OCI-LY1 (cell line): Measurements from ENCODE around the gene FRG1.
"Not testable (repeated sequence)": the region's sequence is repeated elsewhere in the genome, so short reads cannot be mapped to it uniquely, and the experiment has no call there.

ENCODE experiments used
- H2AFZ ChIP-seq: fragments of 200-600 bp; sonication (generic), shearing (Covaris generic); 2 replicates; pipeline ENCODE4 v1.6.0; 2014; ENCODE audit warnings: antibody characterized with exemption, mild to moderate bottlenecking, low read length
- H3F3A ChIP-seq: fragments of 200-600 bp; sonication (generic), shearing (Covaris generic); 2 replicates; pipeline ENCODE4 v1.6.0; 2014; ENCODE audit warnings: mild to moderate bottlenecking, antibody characterized with exemption, low read length, moderate library complexity; ENCODE audit not compliant: insufficient read depth
- H3K27ac ChIP-seq: fragments of 200-600 bp; sonication (generic); 2 replicates; pipeline ENCODE4 v1.5.1; 2014; ENCODE audit warnings: low read length, mixed run types, mild to moderate bottlenecking, low read depth; ENCODE audit not compliant: poor library complexity, severe bottlenecking
- H3K27me3 ChIP-seq: fragments of 200-600 bp; sonication (generic); 2 replicates; pipeline ENCODE4 v1.6.0; 2014; ENCODE audit warnings: antibody characterized with exemption, mild to moderate bottlenecking, low read length, moderate library complexity; ENCODE audit not compliant: insufficient read depth
- H3K36me3 ChIP-seq: fragments of 200-600 bp; sonication (generic); 2 replicates; pipeline ENCODE4 v1.6.1; 2014; ENCODE audit warnings: mild to moderate bottlenecking, antibody characterized with exemption, low read length, moderate library complexity, mixed read lengths; ENCODE audit not compliant: insufficient read depth
- H3K4me1 ChIP-seq: fragments of 200-600 bp; sonication (generic); 2 replicates; pipeline ENCODE4 v1.5.1; 2014; ENCODE audit warnings: mild to moderate bottlenecking, low read length, moderate library complexity; ENCODE audit not compliant: insufficient read depth, severe bottlenecking
- H3K4me2 ChIP-seq: fragments of 200-600 bp; sonication (generic), shearing (Covaris generic); 2 replicates; pipeline ENCODE4 v1.6.1; 2014; ENCODE audit warnings: low read length
- H3K4me3 ChIP-seq: fragments of 200-600 bp; sonication (generic); 2 replicates; pipeline ENCODE4 v1.5.1; 2014; ENCODE audit warnings: low read length, low read depth, mild to moderate bottlenecking, mixed read lengths; ENCODE audit not compliant: poor library complexity, severe bottlenecking
- H3K79me2 ChIP-seq: fragments of 200-600 bp; shearing (Covaris generic); 2 replicates; pipeline ENCODE4 v1.6.1; 2016; ENCODE audit warnings: mixed run types, low read length, mixed read lengths; ENCODE audit not compliant: insufficient read depth
- H3K9ac ChIP-seq: fragments of 200-600 bp; sonication (generic), shearing (Covaris generic); 2 replicates; pipeline ENCODE4 v1.6.1; 2014; ENCODE audit warnings: mild to moderate bottlenecking, low read length, mixed read lengths
- H3K9me2 ChIP-seq: fragments of 200-600 bp; sonication (generic), shearing (Covaris generic); 2 replicates; pipeline ENCODE4 v1.6.1; 2014; ENCODE audit warnings: low read depth, mild to moderate bottlenecking, low read length, mixed read lengths
- H3K9me3 ChIP-seq: fragments of 200-600 bp; shearing (Covaris generic); 2 replicates; pipeline ENCODE4 v1.6.1; 2014; ENCODE audit warnings: low read length, mixed read lengths
- H4K20me1 ChIP-seq: fragments of 200-600 bp; sonication (generic), shearing (Covaris generic); 2 replicates; pipeline ENCODE4 v1.6.0; 2016; ENCODE audit warnings: mild to moderate bottlenecking, low read length; ENCODE audit not compliant: insufficient read depth
- EZH2 ChIP-seq: fragments of 200-600 bp; sonication (generic), shearing (Covaris generic); IDR thresholded peaks from 2 replicates; pipeline ENCODE4 v1.8.0; 2017; ENCODE audit warnings: borderline replicate concordance, mixed run types, mild to moderate bottlenecking, antibody characterized with exemption, low read length, moderate library complexity, mixed read lengths
- TF ChIP-seq, protein P1 (sequence below): fragments of 200-600 bp; sonication (generic), shearing (Covaris generic); IDR thresholded peaks from 2 replicates; pipeline ENCODE4 v1.5.1; 2017; ENCODE audit warnings: mild to moderate bottlenecking, antibody characterized with exemption, low read length, moderate library complexity, mixed read lengths

Gene FRG1

GRCh38 chr4:189904420-189905027 lies 36.1 kb upstream of the FRG1 start:
- not testable (repeated sequence) for H2AFZ ChIP-seq, H3K4me1 ChIP-seq, H3K9ac ChIP-seq, H3K9me2 ChIP-seq, H3K9me3 ChIP-seq, H3K36me3 ChIP-seq, H3K27me3 ChIP-seq, H4K20me1 ChIP-seq, H3K4me3 ChIP-seq, H3K27ac ChIP-seq, H3K79me2 ChIP-seq, H3F3A ChIP-seq, H3K4me2 ChIP-seq
- TF ChIP-seq, protein P1, sequence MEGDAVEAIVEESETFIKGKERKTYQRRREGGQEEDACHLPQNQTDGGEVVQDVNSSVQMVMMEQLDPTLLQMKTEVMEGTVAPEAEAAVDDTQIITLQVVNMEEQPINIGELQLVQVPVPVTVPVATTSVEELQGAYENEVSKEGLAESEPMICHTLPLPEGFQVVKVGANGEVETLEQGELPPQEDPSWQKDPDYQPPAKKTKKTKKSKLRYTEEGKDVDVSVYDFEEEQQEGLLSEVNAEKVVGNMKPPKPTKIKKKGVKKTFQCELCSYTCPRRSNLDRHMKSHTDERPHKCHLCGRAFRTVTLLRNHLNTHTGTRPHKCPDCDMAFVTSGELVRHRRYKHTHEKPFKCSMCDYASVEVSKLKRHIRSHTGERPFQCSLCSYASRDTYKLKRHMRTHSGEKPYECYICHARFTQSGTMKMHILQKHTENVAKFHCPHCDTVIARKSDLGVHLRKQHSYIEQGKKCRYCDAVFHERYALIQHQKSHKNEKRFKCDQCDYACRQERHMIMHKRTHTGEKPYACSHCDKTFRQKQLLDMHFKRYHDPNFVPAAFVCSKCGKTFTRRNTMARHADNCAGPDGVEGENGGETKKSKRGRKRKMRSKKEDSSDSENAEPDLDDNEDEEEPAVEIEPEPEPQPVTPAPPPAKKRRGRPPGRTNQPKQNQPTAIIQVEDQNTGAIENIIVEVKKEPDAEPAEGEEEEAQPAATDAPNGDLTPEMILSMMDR, result peak; percentile 61; the same call in 1 of the 2 replicates

- no peaks in the 10 kb centered on the region for H3K79me2 ChIP-seq
- H2AFZ ChIP-seq, result no peak overlapping the region
- no peak overlapping the region for H3K4me2 ChIP-seq
- H3K4me3 ChIP-seq, result no peak overlapping the region
- no peak overlapping the region for H3K9ac ChIP-seq
- no peaks in the 10 kb centered on the region for H4K20me1 ChIP-seq
- H3F3A ChIP-seq, result no peaks in the 10 kb centered on the region
- no peaks in the 10 kb centered on the region for H3K9me3 ChIP-seq
- no peaks in the 10 kb centered on the region for H3K36me3 ChIP-seq
- TF ChIP-seq EZH2, result no peak
- TF ChIP-seq, protein P1, result peak; percentile 68
- H3K4me1 ChIP-seq, result no peaks in the 10 kb centered on the region
- no peaks in the 10 kb centered on the region for H3K27me3 ChIP-seq
- no peak overlapping the region for H3K27ac ChIP-seq
- H3K9me2 ChIP-seq, result no peaks in the 10 kb centered on the region
Observed at GRCh38 chr4:189912170-189912569, 28.5 kb upstream of the FRG1 start.

- 0 out of 2 replicates have a peak, but pooled peaks cover 3% of the 10 kb centered on the region for H3K9me3 ChIP-seq
- no peaks in the 10 kb centered on the region for H3F3A ChIP-seq
- H3K27me3 ChIP-seq, result no peaks in the 10 kb centered on the region
- no peak overlapping the region for H3K9ac ChIP-seq
- no peak for TF ChIP-seq EZH2
- TF ChIP-seq, protein P1, result no peak
- H3K4me3 ChIP-seq, result no peak overlapping the region
- no peaks in the 10 kb centered on the region for H3K9me2 ChIP-seq
- H3K79me2 ChIP-seq, result no peaks in the 10 kb centered on the region
- no peaks in the 10 kb centered on the region for H3K36me3 ChIP-seq
- H3K4me2 ChIP-seq, result no peak overlapping the region
- no peak overlapping the region for H2AFZ ChIP-seq
- no peaks in the 10 kb centered on the region for H4K20me1 ChIP-seq
- H3K4me1 ChIP-seq, result no peaks in the 10 kb centered on the region
- H3K27ac ChIP-seq, result no peak overlapping the region
Observed at GRCh38 chr4:189917161-189917891, 23.3 kb upstream of the FRG1 start.
